ENCODE data around the gene DEPDC7.

GRCh38 chr11:33062137-33062536 is 46.5 kb downstream of the DEPDC7 start:
- TF ChIP-seq, protein P1, sequence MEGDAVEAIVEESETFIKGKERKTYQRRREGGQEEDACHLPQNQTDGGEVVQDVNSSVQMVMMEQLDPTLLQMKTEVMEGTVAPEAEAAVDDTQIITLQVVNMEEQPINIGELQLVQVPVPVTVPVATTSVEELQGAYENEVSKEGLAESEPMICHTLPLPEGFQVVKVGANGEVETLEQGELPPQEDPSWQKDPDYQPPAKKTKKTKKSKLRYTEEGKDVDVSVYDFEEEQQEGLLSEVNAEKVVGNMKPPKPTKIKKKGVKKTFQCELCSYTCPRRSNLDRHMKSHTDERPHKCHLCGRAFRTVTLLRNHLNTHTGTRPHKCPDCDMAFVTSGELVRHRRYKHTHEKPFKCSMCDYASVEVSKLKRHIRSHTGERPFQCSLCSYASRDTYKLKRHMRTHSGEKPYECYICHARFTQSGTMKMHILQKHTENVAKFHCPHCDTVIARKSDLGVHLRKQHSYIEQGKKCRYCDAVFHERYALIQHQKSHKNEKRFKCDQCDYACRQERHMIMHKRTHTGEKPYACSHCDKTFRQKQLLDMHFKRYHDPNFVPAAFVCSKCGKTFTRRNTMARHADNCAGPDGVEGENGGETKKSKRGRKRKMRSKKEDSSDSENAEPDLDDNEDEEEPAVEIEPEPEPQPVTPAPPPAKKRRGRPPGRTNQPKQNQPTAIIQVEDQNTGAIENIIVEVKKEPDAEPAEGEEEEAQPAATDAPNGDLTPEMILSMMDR (IDR thresholded peaks at IDR 0.05; ENCODE audit: low read depth, low read length, poor library complexity, severe bottlenecking): no peak
- TF ChIP-seq EZH2phosphoT487 (IDR thresholded peaks at IDR 0.05; ENCODE audit: borderline replicate concordance, low read length): no peak

Data from DOHH2 (cell line).